ENCODE data around the gene AP1AR. TPM values are rescaled to one million over a fixed set of nuclear protein-coding genes. Genes with fewer than 3 reads are reported as not detected.

AP1AR gene
- total RNA-seq, 4 donors from 2014 or later = 15.0 to 20.4 (median 16.6) TPM

- Histone ChIP-seq H3K27ac (peak overlapping the region; percentile 83 to 86 (median 84)), H3K4me3 (replicated peaks in 1 of 3) (no peak overlapping the region), H3K4me1 (peaks cover 22 to 30% of the 10 kb centered on the region in 2 donors), H3K36me3 (no peaks in the 10 kb centered on the region), H3K27me3 (no peaks in the 10 kb centered on the region), H3K9me3 (no peaks in the 10 kb centered on the region)
- DNase-seq = no peak
- WGBS, 2 donors = 73 to 75% methylated on average over 4 of the region's 4 CpGs
- intact Hi-C loops (cut with DNase I) = no loop called here
- no peak for TF ChIP-seq POLR2A (IDR thresholded peaks at IDR 0.05)
- TF ChIP-seq CTCF (IDR thresholded peaks at IDR 0.05) = no peak
Measured at GRCh38 chr4:112282860-112283667, 51.5 kb downstream of the AP1AR start.

GRCh38 chr4:112284166-112284565, 52.6 kb downstream of the AP1AR start:
- intact Hi-C loops (cut with DNase I) = no loop called here
- Histone ChIP-seq H3K27ac (peak overlapping the region; percentile 83 to 86 (median 84)), H3K4me1 (peaks cover 19% of the 10 kb centered on the region in 2 donors), H3K27me3 (no peaks in the 10 kb centered on the region), H3K4me3 (replicated peaks in 1 of 3) (peak overlapping the region in 2 of 3 donors; percentile 83 to 95), H3K36me3 (no peaks in the 10 kb centered on the region), H3K9me3 (no peaks in the 10 kb centered on the region)
- TF ChIP-seq POLR2A (IDR thresholded peaks at IDR 0.05) (no peak), CTCF (IDR thresholded peaks at IDR 0.05) (no peak)
- peak; percentile 14 to 22 for DNase-seq
- WGBS, 2 donors = 5 to 8% methylated on average over 6 of the region's 6 CpGs

GRCh38 chr4:112284662-112285411, 53.2 kb downstream of the AP1AR start:
- H3K27me3 ChIP-seq = no peaks in the 10 kb centered on the region
- peak; percentile 63 for DNase-seq
- H3K4me3 ChIP-seq (replicated peaks in 1 of 3) = peak overlapping the region; percentile 48 to 95 (median 83)
- intact Hi-C loops (cut with DNase I) = no loop called here
- H3K36me3 ChIP-seq = no peaks in the 10 kb centered on the region
- H3K27ac ChIP-seq = peak overlapping the region; percentile 83 to 86 (median 84)
- peaks cover 18 to 19% of the 10 kb centered on the region in 2 donors for H3K4me1 ChIP-seq
- WGBS, 2 donors = 0 to 1% methylated on average over 15 of the region's 15 CpGs
- TF ChIP-seq CTCF (IDR thresholded peaks at IDR 0.05) (no peak), POLR2A (IDR thresholded peaks at IDR 0.05) (no peak)
- H3K9me3 ChIP-seq = no peaks in the 10 kb centered on the region

- intact Hi-C loops (cut with DNase I) = no loop called here
- Histone ChIP-seq H3K27ac (no peak overlapping the region), H3K27me3 (no peaks in the 10 kb centered on the region), H3K9me3 (no peaks in the 10 kb centered on the region), H3K36me3 (no peaks in the 10 kb centered on the region), H3K4me3 (replicated peaks in 1 of 3) (no peak overlapping the region), H3K4me1 (peaks cover 8 to 16% of the 10 kb centered on the region in 2 donors)
- DNase-seq = no peak
- 90 to 97% methylated on average over 8 of the region's 8 CpGs for WGBS, 2 donors
- TF ChIP-seq CTCF (IDR thresholded peaks at IDR 0.05) (no peak), POLR2A (IDR thresholded peaks at IDR 0.05) (no peak)
Measured at GRCh38 chr4:112287258-112287989, 55.8 kb downstream of the AP1AR start.
